IgD-negative memory B cell (primary cell): ENCODE results near the gene VASN. TPM values are rescaled to one million over a fixed set of nuclear protein-coding genes. Genes with fewer than 3 reads are reported as not detected.
"Not testable (repeated sequence)": the region's sequence is repeated elsewhere in the genome, so short reads cannot be mapped to it uniquely, and the experiment has no call there.

Source experiments
- H3K27ac Mint-ChIP-seq, 3 donors: one replicate each; pipeline ENCODE4 v1.8.0; 2020 to 2022; ENCODE audit warnings: mild to moderate bottlenecking in 3 of 3, mixed read lengths in 3 of 3, moderate library complexity in 1 of 3
- H3K27me3 Mint-ChIP-seq: one replicate; pipeline ENCODE4 v1.8.0; 2021; ENCODE audit warnings: mixed read lengths
- H3K36me3 Mint-ChIP-seq: one replicate; pipeline ENCODE4 v1.8.0; 2020; ENCODE audit warnings: mild to moderate bottlenecking, mixed read lengths
- H3K4me1 Mint-ChIP-seq, 3 donors: one replicate each; pipeline ENCODE4 v1.8.0; 2020 to 2022; ENCODE audit warnings: mixed read lengths in 3 of 3, mild to moderate bottlenecking in 1 of 3
- H3K4me3 Mint-ChIP-seq, 4 donors: one replicate each; pipeline ENCODE4 v1.8.0; 2020 to 2022; ENCODE audit warnings: mild to moderate bottlenecking in 4 of 4, mixed read lengths in 4 of 4, moderate library complexity in 3 of 4
- H3K9me3 Mint-ChIP-seq, 3 donors: one replicate each; pipeline ENCODE4 v1.8.0; 2020 to 2021; ENCODE audit warnings: mixed read lengths in 3 of 3, mild to moderate bottlenecking in 1 of 3
- polyA plus RNA-seq: library from polyadenylated mRNA; unstranded; fragments of 300-500 nt; fragmentation: Illumina TruSeq; gene quantifications from one replicate; pipeline ENCODE4 v1.2.3, GENCODE V29; 2021

The VASN gene
- polyA plus RNA-seq, 1 donor from 2014 or later = 0.45 TPM

- not testable (repeated sequence) for H3K4me1 Mint-ChIP-seq, H3K4me3 Mint-ChIP-seq, H3K9me3 Mint-ChIP-seq, H3K27me3 Mint-ChIP-seq, H3K36me3 Mint-ChIP-seq
- H3K27ac Mint-ChIP-seq = peak overlapping the region in 2 of 3 donors; percentile 67 to 84
Observed at GRCh38 chr16:4344300-4344982, 27.2 kb upstream of the VASN start.

DNA sequence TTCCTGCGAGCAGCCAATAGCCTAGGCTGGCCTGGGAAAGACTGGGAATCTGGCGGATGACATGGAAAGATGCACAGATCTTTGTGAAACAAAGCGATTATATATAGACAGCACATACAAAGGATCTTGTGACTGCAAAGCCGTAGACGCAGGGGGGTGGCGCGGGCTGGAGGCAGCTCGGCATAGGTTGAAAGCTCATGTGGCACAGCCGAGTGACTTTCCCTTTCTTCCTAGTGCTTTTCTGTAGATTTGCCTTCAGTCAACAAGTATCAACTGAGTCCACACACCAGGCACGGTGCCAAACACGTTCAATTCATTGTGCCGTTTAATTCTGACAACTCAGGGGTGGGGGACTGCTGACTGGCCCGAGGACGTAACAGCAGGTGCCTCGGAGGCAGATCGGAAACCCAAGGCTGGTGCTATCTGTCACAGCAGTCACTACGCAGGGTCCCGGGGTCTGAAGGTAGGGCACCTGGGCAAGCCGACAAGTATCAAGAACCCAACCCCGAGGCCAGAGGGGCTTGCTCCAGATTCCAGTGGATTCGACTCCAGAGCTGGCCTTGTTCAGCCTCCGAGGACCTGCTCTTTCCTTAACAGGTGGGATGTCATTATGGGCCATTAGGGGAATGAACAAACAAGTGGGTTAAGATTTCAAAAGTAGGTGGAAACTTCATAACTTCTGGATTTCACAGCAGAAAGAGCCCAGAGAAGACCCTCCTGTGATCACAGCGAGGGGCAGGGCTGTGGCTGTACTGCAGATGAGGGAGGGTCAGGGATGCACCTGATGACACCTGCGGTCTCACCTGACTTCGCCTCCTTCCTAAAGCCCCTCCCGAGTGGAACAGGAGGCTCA, 26.4 kb upstream of the VASN start:
- H3K4me3 Mint-ChIP-seq = no peak overlapping the region
- no peaks in the 10 kb centered on the region for H3K36me3 Mint-ChIP-seq
- no peaks in the 10 kb centered on the region for H3K27me3 Mint-ChIP-seq
- peak overlapping the region in 2 of 3 donors; percentile 67 to 84 for H3K27ac Mint-ChIP-seq
- peaks cover 0 to 9% (median 5%) of the 10 kb centered on the region in 3 donors for H3K4me1 Mint-ChIP-seq
- no peaks in the 10 kb centered on the region for H3K9me3 Mint-ChIP-seq

- H3K27ac Mint-ChIP-seq = peak overlapping the region in 1 of 3 donors; percentile 53
- H3K36me3 Mint-ChIP-seq = no peaks in the 10 kb centered on the region
- H3K9me3 Mint-ChIP-seq = no peaks in the 10 kb centered on the region
- peaks cover 2 to 9% (median 5%) of the 10 kb centered on the region in 3 donors for H3K4me1 Mint-ChIP-seq
- H3K27me3 Mint-ChIP-seq = no peaks in the 10 kb centered on the region
- peak overlapping the region in 1 of 4 donors; percentile 1 for H3K4me3 Mint-ChIP-seq
Observed at GRCh38 chr16:4345836-4346781, 25.5 kb upstream of the VASN start.

- H3K4me1 Mint-ChIP-seq = peaks cover 9 to 13% (median 10%) of the 10 kb centered on the region in 3 donors
- peak overlapping the region in 2 of 3 donors; percentile 51 to 59 for H3K27ac Mint-ChIP-seq
- no peaks in the 10 kb centered on the region for H3K36me3 Mint-ChIP-seq
- no peaks in the 10 kb centered on the region for H3K27me3 Mint-ChIP-seq
- H3K9me3 Mint-ChIP-seq = no peaks in the 10 kb centered on the region
- H3K4me3 Mint-ChIP-seq = peak overlapping the region in 1 of 4 donors; percentile 44
Observed at GRCh38 chr16:4347010-4347409, 24.6 kb upstream of the VASN start.

DNA sequence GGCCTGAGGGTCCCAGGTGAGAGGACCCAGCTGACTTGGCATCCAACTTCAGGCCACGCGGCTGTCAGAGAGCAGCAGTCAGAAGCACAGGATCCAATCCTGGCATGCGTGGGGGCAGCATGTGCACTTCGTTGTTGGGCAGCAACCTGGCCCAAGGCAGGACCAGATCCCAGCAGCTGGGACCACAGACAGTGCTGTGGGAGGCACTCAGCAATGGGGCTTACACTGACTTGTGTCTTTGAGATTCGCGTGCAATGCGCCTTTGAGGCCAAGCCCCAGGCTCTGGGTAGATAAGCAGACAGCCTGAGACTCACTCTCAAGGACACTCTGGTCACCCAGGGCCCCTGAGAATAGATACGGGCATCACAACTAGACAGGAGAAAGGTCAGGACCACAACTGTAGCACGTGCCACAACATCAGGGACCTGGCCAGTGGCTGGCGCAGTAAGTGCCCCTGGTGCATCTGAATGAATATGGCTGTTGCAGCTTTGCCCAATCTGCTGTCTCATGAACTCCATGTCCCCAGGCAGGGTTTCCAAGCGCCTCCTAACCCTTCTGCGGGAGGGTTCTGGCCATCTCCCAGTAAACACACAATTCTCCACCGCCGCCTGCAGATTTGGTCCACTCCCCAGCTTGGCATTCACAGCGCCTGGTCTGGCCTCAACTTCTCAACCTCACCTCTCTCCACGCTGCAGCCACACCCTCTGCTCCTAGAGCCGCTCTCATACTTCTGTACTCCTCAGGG, 23.7 kb upstream of the VASN start:
- Mint-ChIP-seq H3K4me3 (peak overlapping the region in 2 of 4 donors; percentile 27 to 44), H3K27me3 (no peaks in the 10 kb centered on the region), H3K4me1 (peaks cover 9 to 13% (median 10%) of the 10 kb centered on the region in 3 donors), H3K36me3 (no peaks in the 10 kb centered on the region), H3K9me3 (no peaks in the 10 kb centered on the region), H3K27ac (peak overlapping the region in 2 of 3 donors; percentile 39 to 51)

DNA sequence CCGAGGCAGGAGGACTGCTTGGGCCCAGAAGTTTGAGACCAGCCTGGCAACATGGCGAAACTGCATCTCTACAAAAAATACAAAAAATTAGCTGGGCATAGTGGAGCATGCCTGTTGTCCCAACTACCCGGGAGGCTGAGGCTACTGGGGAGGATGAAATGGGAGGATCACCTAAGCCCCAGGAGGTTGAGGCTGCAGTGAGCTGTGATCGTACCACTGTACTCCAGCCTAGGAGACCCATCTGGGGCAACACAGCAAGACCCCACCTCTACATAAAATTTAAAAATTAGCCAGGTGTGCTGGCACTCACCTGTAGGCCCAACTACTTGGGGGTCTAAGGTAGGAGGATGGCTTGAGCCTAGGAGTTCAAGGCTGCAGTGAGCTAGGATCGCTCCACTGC, 22.3 kb upstream of the VASN start:
- H3K36me3 Mint-ChIP-seq = no peaks in the 10 kb centered on the region
- H3K4me3 Mint-ChIP-seq = peak overlapping the region in 1 of 4 donors; percentile 5
- H3K27me3 Mint-ChIP-seq = no peaks in the 10 kb centered on the region
- H3K27ac Mint-ChIP-seq = no peak overlapping the region
- H3K9me3 Mint-ChIP-seq = no peaks in the 10 kb centered on the region
- peaks cover 9 to 14% (median 13%) of the 10 kb centered on the region in 3 donors for H3K4me1 Mint-ChIP-seq

- peak overlapping the region; percentile 80 to 93 (median 89) for H3K27ac Mint-ChIP-seq
- no peaks in the 10 kb centered on the region for H3K9me3 Mint-ChIP-seq
- H3K27me3 Mint-ChIP-seq = no peaks in the 10 kb centered on the region
- peaks cover 9 to 14% (median 11%) of the 10 kb centered on the region in 3 donors for H3K4me1 Mint-ChIP-seq
- no peaks in the 10 kb centered on the region for H3K36me3 Mint-ChIP-seq
- peak overlapping the region; percentile 89 to 98 (median 93) for H3K4me3 Mint-ChIP-seq
Observed at GRCh38 chr16:4350365-4350786, 21.3 kb upstream of the VASN start.

GRCh38 chr16:4350787-4351659, 20.6 kb upstream of the VASN start, which contains the start of gene PAM16:
TSS of gene PAM16 (minus strand) at chr16:4351321. CDS start at chr16:4351234, 87 bp downstream.
- Mint-ChIP-seq H3K4me1 (peaks cover 9 to 14% (median 11%) of the 10 kb centered on the region in 3 donors), H3K27ac (peak within 1 kb of the TSS; percentile 80 to 95 (median 93)), H3K36me3 (no peaks in the 10 kb centered on the region), H3K27me3 (no peaks in the 10 kb centered on the region), H3K4me3 (peak within 1 kb of the TSS; percentile 89 to 98 (median 93)), H3K9me3 (no peaks in the 10 kb centered on the region)

DNA sequence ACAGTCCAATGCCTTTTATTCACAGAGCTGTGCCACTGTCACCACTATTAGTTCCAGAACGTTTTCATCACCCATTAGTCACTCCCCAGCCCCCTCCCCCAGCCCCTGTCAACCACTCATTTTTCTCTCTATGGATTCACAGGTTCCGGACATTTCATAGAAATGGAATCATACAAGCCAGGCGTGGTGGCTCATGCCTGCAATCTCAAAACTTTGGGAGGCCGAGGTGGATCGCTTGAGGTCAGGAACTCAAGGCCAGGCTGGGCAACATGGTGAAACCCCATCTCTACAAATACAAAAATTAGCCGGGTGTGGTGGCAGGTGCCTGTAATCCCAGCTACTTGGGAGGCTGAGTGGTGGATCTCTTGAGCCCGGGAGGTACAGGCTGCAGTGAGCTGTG, 19.8 kb upstream of the VASN start:
- Mint-ChIP-seq H3K4me3 (peak overlapping the region in 2 of 4 donors; percentile 12 to 89), H3K4me1 (peaks cover 8 to 14% (median 9%) of the 10 kb centered on the region in 3 donors), H3K27me3 (no peaks in the 10 kb centered on the region), H3K36me3 (no peaks in the 10 kb centered on the region), H3K9me3 (no peaks in the 10 kb centered on the region), H3K27ac (peak overlapping the region; percentile 31 to 93 (median 80))

- no peaks in the 10 kb centered on the region for H3K9me3 Mint-ChIP-seq
- H3K36me3 Mint-ChIP-seq = no peaks in the 10 kb centered on the region
- peaks cover 8 to 14% (median 9%) of the 10 kb centered on the region in 3 donors for H3K4me1 Mint-ChIP-seq
- no peak overlapping the region for H3K4me3 Mint-ChIP-seq
- no peak overlapping the region for H3K27ac Mint-ChIP-seq
- H3K27me3 Mint-ChIP-seq = no peaks in the 10 kb centered on the region
Observed at GRCh38 chr16:4352843-4353242, 18.8 kb upstream of the VASN start.

DNA sequence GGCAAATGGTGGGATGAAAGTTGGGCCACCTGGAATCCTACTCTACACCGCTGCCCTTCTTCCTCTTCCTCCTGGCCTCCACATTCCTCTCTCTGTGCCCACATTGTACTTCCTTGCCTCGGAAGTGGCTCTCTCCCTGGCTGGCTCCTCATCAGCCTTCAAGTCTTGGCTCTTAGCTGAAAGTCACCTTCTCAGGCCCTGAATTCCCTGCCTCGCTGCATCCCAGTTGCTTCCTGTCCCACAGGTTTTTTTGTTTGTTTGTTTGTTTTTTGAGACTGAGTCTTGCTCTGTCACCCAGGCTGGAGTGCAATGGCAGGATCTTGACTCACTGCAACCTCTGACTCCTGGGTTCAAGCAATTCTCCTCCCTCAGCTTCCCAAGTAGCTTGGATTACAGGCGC, 18.0 kb upstream of the VASN start:
- Mint-ChIP-seq H3K9me3 (no peaks in the 10 kb centered on the region), H3K27ac (peak overlapping the region in 2 of 3 donors; percentile 55 to 59), H3K36me3 (no peaks in the 10 kb centered on the region), H3K27me3 (no peaks in the 10 kb centered on the region), H3K4me1 (peaks cover 4 to 9% (median 9%) of the 10 kb centered on the region in 3 donors), H3K4me3 (peak overlapping the region in 1 of 4 donors; percentile 69)

GRCh38 chr16:4354512-4355409, 16.9 kb upstream of the VASN start:
- Mint-ChIP-seq H3K27ac (peak overlapping the region in 1 of 3 donors; percentile 88), H3K4me1 (peaks cover 4 to 13% (median 9%) of the 10 kb centered on the region in 3 donors), H3K9me3 (no peaks in the 10 kb centered on the region), H3K4me3 (no peak overlapping the region), H3K27me3 (no peaks in the 10 kb centered on the region), H3K36me3 (no peaks in the 10 kb centered on the region)
